Right lobe of liver (tissue), 4 donors: ENCODE data around the gene COTL1.

Experiments
- CTCF ChIP-seq, 4 donors: fragments of 200-600 bp in 3 of 4; fragments of 450-650 bp in 1 of 4; IDR thresholded peaks; one replicate each; pipeline versions ENCODE4 v1.5.1 to v1.8.0; 2016 to 2022; ENCODE audit warnings: antibody characterized with exemption in 4 of 4, mild to moderate bottlenecking in 2 of 4
- POLR2A ChIP-seq: fragments of 450-650 bp; IDR thresholded peaks from one replicate; pipeline ENCODE4 v1.6.1; 2017; ENCODE audit warnings: antibody characterized with exemption, mild to moderate bottlenecking
- donor health status: DM: no; HTN: no; CAD: no.
- donor health status: DM: no; HTN: no; CAD: no.
- donor health status: DM: no; HTN: yes; CAD: no.

- TF ChIP-seq POLR2A (no peak), CTCF (IDR thresholded peaks at IDR 0.05) (no peak)
Measured at GRCh38 chr16:84614968-84615813, 2.7 kb downstream of the COTL1 start.
